Prostate gland (tissue), 2 donors: Measurements from ENCODE around the gene PRRC2A.

Source experiments
- CTCF ChIP-seq, 4 experiments: fragments of 200-600 bp in 2 of 4; fragments of 450-650 bp in 2 of 4; sonication (generic) in 2 of 4; IDR thresholded peaks; 1 replicate in 3 of 4; 2 replicates in 1 of 4; pipeline ENCODE4 v1.5.1; 2016 to 2019; ENCODE audit warnings: antibody characterized with exemption in 4 of 4, mild to moderate bottlenecking in 2 of 4, moderate library complexity in 2 of 4
- POLR2A ChIP-seq: fragments of 450-650 bp; IDR thresholded peaks from one replicate; pipeline ENCODE4 v1.6.1; 2016; ENCODE audit warnings: antibody characterized with exemption, mild to moderate bottlenecking
- POLR2AphosphoS5 ChIP-seq: sonication (generic); formaldehyde crosslinking; IDR thresholded peaks from one replicate; pipeline ENCODE4 v1.6.1; 2017; ENCODE audit warnings: antibody characterized with exemption

GRCh38 chr6:31577579-31577966 lies 42.9 kb upstream of the PRRC2A start:
- TF ChIP-seq POLR2A (no peak), CTCF (IDR thresholded peaks at IDR 0.05) (no peak), POLR2AphosphoS5 (no peak)
